Muscle layer of duodenum (tissue), 2 donors: ENCODE measurements around the gene ITPKB.
"Not testable (repeated sequence)": the region's sequence is repeated elsewhere in the genome, so short reads cannot be mapped to it uniquely, and the experiment has no call there.

Experiments
- H3K27ac ChIP-seq: one replicate; pipeline ENCODE4 v1.7.0; 2013; ENCODE audit warnings: mild to moderate bottlenecking, low read length
- H3K27me3 ChIP-seq: one replicate; pipeline ENCODE4 v1.7.0; 2013; ENCODE audit warnings: low read depth, mild to moderate bottlenecking, control low read depth, low read length
- H3K36me3 ChIP-seq, 2 donors: one replicate each; pipeline ENCODE4 v1.7.0; 2013; ENCODE audit warnings: low read length in 2 of 2, control low read depth in 1 of 2, mild to moderate bottlenecking in 1 of 2; ENCODE audit not compliant: insufficient read depth in 2 of 2, control insufficient read depth in 1 of 2
- H3K4me1 ChIP-seq, 2 donors: one replicate each; pipeline ENCODE4 v1.7.0; 2013; ENCODE audit warnings: low read length in 2 of 2, mild to moderate bottlenecking in 2 of 2, control low read depth in 1 of 2, moderate library complexity in 1 of 2; ENCODE audit not compliant: insufficient read depth in 2 of 2, control insufficient read depth in 1 of 2
- H3K4me3 ChIP-seq, 2 donors: one replicate each; pipeline ENCODE4 v1.7.0; 2013; ENCODE audit warnings: low read length in 2 of 2, low read depth in 1 of 2, mild to moderate bottlenecking in 1 of 2
- H3K9me3 ChIP-seq, 2 donors: one replicate each; pipeline ENCODE4 v1.7.0; 2013; ENCODE audit warnings: low read length in 2 of 2, control low read depth in 1 of 2, mild to moderate bottlenecking in 1 of 2; ENCODE audit not compliant: control insufficient read depth in 1 of 2
- donor health status: healthy.

The ITPKB gene

DNA sequence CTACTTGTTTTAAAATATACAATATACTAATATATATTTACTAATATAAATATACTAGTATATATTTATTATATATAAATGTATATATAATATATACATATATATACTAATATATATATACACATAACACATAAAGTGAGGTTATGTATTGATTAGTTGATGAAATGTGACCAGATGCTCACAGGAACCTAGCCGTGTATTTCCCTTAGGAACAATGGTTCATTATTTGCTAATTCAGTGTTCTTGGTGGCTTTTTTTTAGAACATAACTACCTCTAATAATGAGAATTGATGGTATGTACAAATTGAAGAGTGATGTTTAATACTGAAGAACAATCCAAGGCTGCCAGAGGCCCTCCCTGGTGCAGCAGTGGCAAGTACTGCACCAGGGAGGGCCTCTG lies 37.9 kb upstream of the ITPKB start:
- no peaks in the 10 kb centered on the region for H3K36me3 ChIP-seq
- H3K4me1 ChIP-seq = peaks cover 5 to 22% of the 10 kb centered on the region in 2 donors
- H3K27me3 ChIP-seq = no peaks in the 10 kb centered on the region
- no peak overlapping the region for H3K4me3 ChIP-seq
- peaks cover 0 to 2% of the 10 kb centered on the region in 2 donors for H3K9me3 ChIP-seq
- no peak overlapping the region for H3K27ac ChIP-seq

- Histone ChIP-seq H3K9me3 (peaks cover 0 to 2% of the 10 kb centered on the region in 2 donors), H3K4me3 (no peak overlapping the region), H3K27me3 (no peaks in the 10 kb centered on the region), H3K36me3 (no peaks in the 10 kb centered on the region), H3K27ac (no peak overlapping the region), H3K4me1 (peaks cover 5 to 22% of the 10 kb centered on the region in 2 donors)
Observed at GRCh38 chr1:226776066-226776465, 37.0 kb upstream of the ITPKB start.

GRCh38 chr1:226772446-226773139 lies 33.5 kb upstream of the ITPKB start:
- Histone ChIP-seq H3K27me3 (no peaks in the 10 kb centered on the region), H3K4me3 (no peak overlapping the region), H3K27ac (no peak overlapping the region), H3K4me1 (no peaks in the 10 kb centered on the region), H3K36me3 (no peaks in the 10 kb centered on the region), H3K9me3 (peaks cover 0 to 2% of the 10 kb centered on the region in 2 donors)

DNA sequence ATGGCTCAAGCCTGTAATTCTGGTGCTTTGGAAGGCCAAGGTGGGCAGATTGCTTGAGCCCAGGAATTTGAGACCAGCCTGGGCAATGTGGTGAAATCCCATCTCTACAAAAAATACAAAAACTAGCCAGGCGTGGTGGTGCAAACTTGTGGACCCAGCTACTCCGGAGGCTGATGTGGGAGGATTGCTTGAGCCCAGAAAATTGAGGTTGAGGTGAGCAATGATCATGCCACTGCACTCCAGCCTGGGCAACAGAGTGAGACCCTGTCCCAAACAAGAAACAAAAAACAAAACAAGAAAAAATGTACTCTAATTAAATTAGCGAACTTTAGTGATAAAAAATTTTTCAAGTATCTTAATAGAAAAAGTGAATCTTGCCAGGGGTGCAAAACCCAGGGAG lies 28.1 kb upstream of the ITPKB start:
- H3K4me1 ChIP-seq, H3K27ac ChIP-seq, H3K36me3 ChIP-seq, H3K9me3 ChIP-seq, H3K4me3 ChIP-seq, H3K27me3 ChIP-seq: not testable (repeated sequence)

DNA sequence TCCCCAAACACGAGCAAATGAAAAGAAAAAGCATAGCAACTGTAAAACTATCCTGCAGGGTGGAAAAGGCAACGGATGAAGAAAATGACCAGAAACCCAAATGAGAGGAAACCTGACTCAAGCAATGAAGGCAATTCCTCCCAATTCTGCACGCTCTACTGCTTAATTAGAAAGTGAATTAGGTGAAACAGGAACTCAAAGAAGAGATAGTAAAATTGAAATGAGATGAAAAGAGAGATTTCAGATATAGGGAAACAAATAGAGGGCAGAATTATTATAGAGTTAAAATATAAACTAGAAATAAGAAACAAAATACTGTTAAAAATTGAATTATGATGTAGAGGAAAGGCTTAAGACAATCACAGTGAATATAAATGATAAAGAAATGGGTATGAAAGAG lies 27.5 kb upstream of the ITPKB start:
- H3K36me3 ChIP-seq = no peaks in the 10 kb centered on the region
- no peaks in the 10 kb centered on the region for H3K27me3 ChIP-seq
- H3K4me3 ChIP-seq = no peak overlapping the region
- no peaks in the 10 kb centered on the region for H3K9me3 ChIP-seq
- no peaks in the 10 kb centered on the region for H3K4me1 ChIP-seq
- no peak overlapping the region for H3K27ac ChIP-seq

- H3K4me1 ChIP-seq = no peaks in the 10 kb centered on the region
- no peak overlapping the region for H3K4me3 ChIP-seq
- no peak overlapping the region for H3K27ac ChIP-seq
- no peaks in the 10 kb centered on the region for H3K27me3 ChIP-seq
- no peaks in the 10 kb centered on the region for H3K36me3 ChIP-seq
- no peaks in the 10 kb centered on the region for H3K9me3 ChIP-seq
Observed at GRCh38 chr1:226764533-226764932, 25.5 kb upstream of the ITPKB start.

DNA sequence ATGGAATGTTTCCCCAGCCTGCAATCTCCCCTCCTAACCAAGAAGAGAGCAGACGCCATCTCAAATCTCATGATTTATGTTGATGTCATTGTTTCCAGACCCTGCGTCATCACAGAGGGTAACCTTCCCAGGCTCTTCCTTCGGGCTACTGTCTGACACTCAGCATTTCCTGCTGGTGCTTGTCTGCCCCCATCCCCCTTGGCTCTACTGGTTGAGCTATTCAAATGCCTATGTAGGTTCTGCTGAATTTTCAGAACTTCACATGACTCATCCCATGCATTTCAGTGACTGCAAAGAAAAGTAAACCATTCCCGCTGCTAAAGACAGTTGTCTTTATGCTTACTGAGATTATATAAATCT lies 24.8 kb upstream of the ITPKB start:
- no peak overlapping the region for H3K4me3 ChIP-seq
- H3K27ac ChIP-seq = no peak overlapping the region
- no peaks in the 10 kb centered on the region for H3K9me3 ChIP-seq
- H3K27me3 ChIP-seq = no peaks in the 10 kb centered on the region
- no peaks in the 10 kb centered on the region for H3K4me1 ChIP-seq
- H3K36me3 ChIP-seq = no peaks in the 10 kb centered on the region

- H3K27ac ChIP-seq = no peak overlapping the region
- no peaks in the 10 kb centered on the region for H3K9me3 ChIP-seq
- no peaks in the 10 kb centered on the region for H3K27me3 ChIP-seq
- H3K36me3 ChIP-seq = no peaks in the 10 kb centered on the region
- H3K4me1 ChIP-seq = no peaks in the 10 kb centered on the region
- H3K4me3 ChIP-seq = no peak overlapping the region
Observed at GRCh38 chr1:226762988-226763904, 24.2 kb upstream of the ITPKB start.

DNA sequence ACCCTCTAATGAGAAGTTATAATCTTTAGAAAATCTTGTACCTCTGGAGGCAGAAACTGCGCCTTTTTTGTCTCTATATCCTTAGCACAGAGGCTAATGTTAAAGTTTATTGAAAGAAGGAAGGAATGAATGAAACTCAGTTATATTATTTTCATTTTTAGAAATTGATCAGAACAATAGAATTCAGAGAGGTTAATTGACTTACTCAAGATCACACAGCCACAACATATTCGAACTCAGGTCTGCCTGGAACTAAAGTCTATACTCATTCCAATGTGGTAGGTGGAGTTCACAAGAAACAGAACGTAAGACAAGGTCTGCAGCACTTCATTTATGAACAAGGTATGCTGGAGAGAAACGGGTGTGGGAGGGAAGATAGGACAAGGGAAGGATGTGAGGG lies 23.0 kb upstream of the ITPKB start:
- Histone ChIP-seq H3K36me3 (no peaks in the 10 kb centered on the region), H3K27me3 (no peaks in the 10 kb centered on the region), H3K4me1 (no peaks in the 10 kb centered on the region), H3K4me3 (no peak overlapping the region), H3K9me3 (no peaks in the 10 kb centered on the region), H3K27ac (no peak overlapping the region)

DNA sequence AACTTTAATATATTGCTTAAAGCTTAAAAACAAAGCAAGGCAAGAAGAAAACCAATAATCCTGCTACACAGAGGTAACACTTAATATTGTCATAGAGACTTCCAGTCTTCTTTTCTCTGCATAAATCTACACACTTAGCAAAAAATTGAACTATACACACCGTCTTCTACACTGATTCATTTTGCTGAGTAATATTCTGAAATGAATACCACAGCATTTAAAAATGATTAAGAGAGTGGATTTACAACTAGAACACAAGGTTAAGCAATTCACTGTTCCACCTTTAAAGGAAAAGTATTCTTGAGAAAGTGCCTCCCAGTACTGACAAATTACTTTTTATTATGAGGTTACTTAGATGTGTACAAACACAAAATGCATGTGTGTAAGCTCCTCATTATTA lies 22.2 kb upstream of the ITPKB start:
- Histone ChIP-seq H3K4me1 (no peaks in the 10 kb centered on the region), H3K27me3 (no peaks in the 10 kb centered on the region), H3K9me3 (no peaks in the 10 kb centered on the region), H3K36me3 (no peaks in the 10 kb centered on the region), H3K27ac (no peak overlapping the region), H3K4me3 (no peak overlapping the region)

- Histone ChIP-seq H3K9me3 (no peaks in the 10 kb centered on the region), H3K36me3 (no peaks in the 10 kb centered on the region), H3K4me1 (no peaks in the 10 kb centered on the region), H3K27me3 (no peaks in the 10 kb centered on the region), H3K4me3 (no peak overlapping the region), H3K27ac (no peak overlapping the region)
Observed at GRCh38 chr1:226754793-226755533, 15.9 kb upstream of the ITPKB start.
